Measurements from ENCODE around the gene ZNF556.

The ZNF556 gene

DNA sequence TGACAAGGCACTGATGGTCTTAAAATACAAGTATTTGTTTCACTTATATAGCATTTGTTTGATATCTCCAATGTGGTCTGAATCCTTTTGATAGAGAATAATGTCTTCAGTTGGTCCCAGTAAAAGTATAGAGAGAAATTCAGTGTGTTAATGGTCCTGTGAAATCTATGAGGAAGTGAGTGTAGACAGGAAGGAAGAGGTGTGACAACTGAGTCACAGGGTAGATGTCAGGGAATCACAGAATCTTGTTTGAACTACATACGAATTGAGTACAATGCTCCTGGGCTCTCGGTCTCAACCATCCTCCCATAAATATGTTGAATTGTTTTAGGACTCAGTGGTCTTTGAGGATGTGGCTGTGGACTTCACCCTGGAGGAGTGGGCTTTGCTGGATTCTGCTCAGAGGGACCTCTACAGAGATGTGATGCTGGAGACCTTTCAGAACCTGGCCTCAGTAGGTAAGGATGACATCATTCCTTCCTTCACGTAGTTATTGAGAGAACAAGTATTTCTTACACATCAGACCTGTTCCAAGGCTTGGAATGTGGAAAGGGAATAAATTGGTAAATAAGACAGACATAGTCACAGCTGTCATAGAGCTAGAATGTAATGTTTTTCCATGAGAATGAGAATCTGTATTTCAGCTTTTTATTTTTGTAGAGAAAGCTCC, 16.7 kb upstream of the ZNF556 start:
- TF ChIP-seq EZH2 (IDR thresholded peaks at IDR 0.05; ENCODE audit: borderline replicate concordance, low read depth, low read length, severe bottlenecking) = no peak
- TF ChIP-seq, protein P1, sequence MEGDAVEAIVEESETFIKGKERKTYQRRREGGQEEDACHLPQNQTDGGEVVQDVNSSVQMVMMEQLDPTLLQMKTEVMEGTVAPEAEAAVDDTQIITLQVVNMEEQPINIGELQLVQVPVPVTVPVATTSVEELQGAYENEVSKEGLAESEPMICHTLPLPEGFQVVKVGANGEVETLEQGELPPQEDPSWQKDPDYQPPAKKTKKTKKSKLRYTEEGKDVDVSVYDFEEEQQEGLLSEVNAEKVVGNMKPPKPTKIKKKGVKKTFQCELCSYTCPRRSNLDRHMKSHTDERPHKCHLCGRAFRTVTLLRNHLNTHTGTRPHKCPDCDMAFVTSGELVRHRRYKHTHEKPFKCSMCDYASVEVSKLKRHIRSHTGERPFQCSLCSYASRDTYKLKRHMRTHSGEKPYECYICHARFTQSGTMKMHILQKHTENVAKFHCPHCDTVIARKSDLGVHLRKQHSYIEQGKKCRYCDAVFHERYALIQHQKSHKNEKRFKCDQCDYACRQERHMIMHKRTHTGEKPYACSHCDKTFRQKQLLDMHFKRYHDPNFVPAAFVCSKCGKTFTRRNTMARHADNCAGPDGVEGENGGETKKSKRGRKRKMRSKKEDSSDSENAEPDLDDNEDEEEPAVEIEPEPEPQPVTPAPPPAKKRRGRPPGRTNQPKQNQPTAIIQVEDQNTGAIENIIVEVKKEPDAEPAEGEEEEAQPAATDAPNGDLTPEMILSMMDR (IDR thresholded peaks at IDR 0.05; ENCODE audit: borderline replicate concordance, extremely low read depth, low read length, poor library complexity, severe bottlenecking) = no peak
- Histone ChIP-seq H3K4me1 (ENCODE audit: insufficient read depth, low read length) (peaks cover 3% of the 10 kb centered on the region; the same call in 1 of the 2 replicates), H4K20me1 (ENCODE audit: insufficient read depth, low read length) (peaks cover 4% of the 10 kb centered on the region; the same call in 1 of the 2 replicates), H3K27ac (ENCODE audit: low read length) (no peak overlapping the region), H3K36me3 (ENCODE audit: insufficient read depth, low read length) (peaks cover 64% of the 10 kb centered on the region), H2AFZ (ENCODE audit: low read depth, low read length) (no peak overlapping the region), H3K4me2 (ENCODE audit: insufficient read depth, low read length) (no peak overlapping the region), H3K4me3 (ENCODE audit: low read depth in 1 of 2, low read length in 2 of 2) (no peak overlapping the region), H3K79me2 (ENCODE audit: insufficient read depth, low read length) (peaks cover 42% of the 10 kb centered on the region), H3K27me3 (ENCODE audit: insufficient read depth, low read length, poor library complexity) (no peaks in the 10 kb centered on the region), H3K9me3 (ENCODE audit: insufficient read depth, low read length, severe bottlenecking) (peaks cover 38% of the 10 kb centered on the region), H3K9ac (ENCODE audit: low read depth, low read length) (no peak overlapping the region)
- ATAC-seq (ENCODE audit: insufficient read depth, low read depth) (no peak), DNase-seq (no peak)

DNA sequence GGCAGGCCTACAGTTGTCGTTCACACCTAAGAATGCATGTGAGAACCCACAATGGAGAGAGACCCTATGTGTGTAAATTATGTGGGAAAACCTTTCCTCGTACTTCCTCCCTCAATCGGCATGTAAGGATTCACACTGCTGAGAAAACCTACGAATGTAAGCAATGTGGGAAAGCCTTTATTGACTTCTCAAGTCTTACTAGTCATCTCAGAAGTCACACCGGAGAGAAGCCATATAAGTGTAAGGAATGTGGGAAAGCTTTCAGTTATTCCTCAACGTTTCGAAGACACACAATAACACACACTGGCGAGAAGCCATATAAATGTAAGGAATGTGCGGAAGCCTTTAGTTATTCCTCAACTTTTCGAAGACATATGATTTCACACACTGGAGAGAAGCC, 14.5 kb upstream of the ZNF556 start:
- no peak for TF ChIP-seq EZH2 (IDR thresholded peaks at IDR 0.05; ENCODE audit: borderline replicate concordance, low read depth, low read length, severe bottlenecking)
- TF ChIP-seq, protein P1 (IDR thresholded peaks at IDR 0.05; ENCODE audit: borderline replicate concordance, extremely low read depth, low read length, poor library complexity, severe bottlenecking) = no peak
- Histone ChIP-seq H3K9me3 (ENCODE audit: insufficient read depth, low read length, severe bottlenecking) (peaks cover 38% of the 10 kb centered on the region), H3K27me3 (ENCODE audit: insufficient read depth, low read length, poor library complexity) (no peaks in the 10 kb centered on the region), H4K20me1 (ENCODE audit: insufficient read depth, low read length) (no peaks in the 10 kb centered on the region), H3K79me2 (ENCODE audit: insufficient read depth, low read length) (peaks cover 21% of the 10 kb centered on the region), H3K4me3 (ENCODE audit: low read depth in 1 of 2, low read length in 2 of 2) (no peak overlapping the region), H3K36me3 (ENCODE audit: insufficient read depth, low read length) (peaks cover 60% of the 10 kb centered on the region), H3K4me1 (ENCODE audit: insufficient read depth, low read length) (peaks cover 25% of the 10 kb centered on the region), H3K27ac (ENCODE audit: low read length) (no peak overlapping the region), H3K4me2 (ENCODE audit: insufficient read depth, low read length) (no peak overlapping the region), H3K9ac (ENCODE audit: low read depth, low read length) (no peak overlapping the region), H2AFZ (ENCODE audit: low read depth, low read length) (no peak overlapping the region)
- no peak for DNase-seq
- ATAC-seq (ENCODE audit: insufficient read depth, low read depth) = no peak

DNA sequence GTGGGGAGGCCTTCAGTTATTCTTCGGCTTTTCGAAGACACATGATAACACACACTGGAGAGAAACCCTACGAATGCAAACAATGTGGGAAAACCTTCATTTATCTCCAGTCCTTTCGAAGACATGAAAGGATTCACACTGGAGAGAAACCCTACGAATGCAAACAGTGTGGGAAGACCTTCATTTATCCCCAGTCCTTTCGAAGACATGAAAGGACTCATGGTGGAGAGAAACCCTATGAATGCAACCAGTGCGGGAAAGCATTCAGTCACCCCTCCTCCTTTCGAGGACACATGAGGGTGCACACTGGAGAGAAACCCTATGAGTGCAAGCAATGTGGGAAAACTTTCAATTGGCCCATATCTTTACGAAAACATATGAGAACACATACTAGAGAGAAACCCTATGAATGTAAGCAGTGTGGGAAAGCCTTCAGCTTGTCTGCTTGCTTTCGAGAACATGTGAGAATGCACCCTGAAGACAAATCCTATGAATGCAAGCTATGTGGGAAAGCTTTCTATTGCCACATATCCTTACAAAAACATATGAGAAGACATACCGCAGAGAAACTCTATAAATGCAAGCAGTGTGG, 14.0 kb upstream of the ZNF556 start:
- TF ChIP-seq EZH2 (IDR thresholded peaks at IDR 0.05; ENCODE audit: borderline replicate concordance, low read depth, low read length, severe bottlenecking) = no peak
- TF ChIP-seq, protein P1 (IDR thresholded peaks at IDR 0.05; ENCODE audit: borderline replicate concordance, extremely low read depth, low read length, poor library complexity, severe bottlenecking) = no peak
- Histone ChIP-seq H3K4me3 (ENCODE audit: low read depth in 1 of 2, low read length in 2 of 2) (no peak overlapping the region), H2AFZ (ENCODE audit: low read depth, low read length) (no peak overlapping the region), H4K20me1 (ENCODE audit: insufficient read depth, low read length) (no peaks in the 10 kb centered on the region), H3K4me2 (ENCODE audit: insufficient read depth, low read length) (no peak overlapping the region), H3K27me3 (ENCODE audit: insufficient read depth, low read length, poor library complexity) (no peaks in the 10 kb centered on the region), H3K9ac (ENCODE audit: low read depth, low read length) (no peak overlapping the region), H3K36me3 (ENCODE audit: insufficient read depth, low read length) (peaks cover 60% of the 10 kb centered on the region), H3K27ac (ENCODE audit: low read length) (no peak overlapping the region), H3K4me1 (ENCODE audit: insufficient read depth, low read length) (peaks cover 25% of the 10 kb centered on the region), H3K9me3 (ENCODE audit: insufficient read depth, low read length, severe bottlenecking) (peaks cover 38% of the 10 kb centered on the region), H3K79me2 (ENCODE audit: insufficient read depth, low read length) (peaks cover 17% of the 10 kb centered on the region; the same call in 1 of the 2 replicates)
- DNase-seq (no peak), ATAC-seq (ENCODE audit: insufficient read depth, low read depth) (no peak)

All from DND-41 (cell line).